ENCODE data around the gene LYSET.
"Not testable (repeated sequence)": the region's sequence is repeated elsewhere in the genome, so short reads cannot be mapped to it uniquely, and the experiment has no call there.

GRCh38 chr14:93174731-93175130, 10.4 kb upstream of the LYSET start:
- not testable (repeated sequence) for TF ChIP-seq POLR2A, CTCF (IDR thresholded peaks at IDR 0.05)
